ENCODE measurements around the gene RPA3. TPM values are rescaled to one million over a fixed set of nuclear protein-coding genes. Genes with fewer than 3 reads are reported as not detected.

Gene RPA3
- total RNA-seq, 1 donor from 2014 or later, result 39.6 TPM

DNA sequence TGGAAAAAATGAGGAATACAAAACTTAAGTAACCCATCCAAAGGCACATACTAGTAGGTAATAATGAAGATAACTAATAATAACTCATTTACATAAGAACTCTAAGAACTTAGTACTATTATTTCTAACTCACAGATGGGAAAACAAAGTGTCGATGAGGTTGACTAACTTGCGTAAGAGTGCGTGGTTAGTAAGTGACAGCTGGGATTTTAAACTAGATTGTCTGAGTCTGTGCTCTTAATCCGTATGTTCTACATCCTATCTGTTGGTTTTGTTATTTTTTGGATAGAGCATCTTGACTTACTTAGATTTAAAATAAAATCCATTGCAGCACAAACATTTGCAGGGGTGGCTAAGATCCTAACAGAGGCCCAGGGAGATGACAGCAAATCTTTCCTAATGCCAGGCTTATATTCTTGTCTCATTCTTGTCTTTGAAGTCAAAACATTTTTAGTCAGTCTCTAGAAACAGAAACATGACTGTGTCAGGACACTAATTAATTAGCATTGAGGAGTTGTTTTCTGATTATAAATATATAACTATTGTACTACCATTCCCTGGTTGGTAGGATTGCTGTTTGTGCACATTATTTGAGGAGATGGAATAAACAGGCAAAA, 11.7 kb downstream of the RPA3 start:
- Mint-ChIP-seq H3K4me1 (ENCODE audit: low read depth) (peaks cover 38% of the 10 kb centered on the region), H3K36me3 (ENCODE audit: insufficient read depth) (peaks cover 1% of the 10 kb centered on the region), H3K4me3 (ENCODE audit: low read depth) (no peak overlapping the region), H3K27me3 (no peaks in the 10 kb centered on the region), H3K27ac (no peak overlapping the region), H3K9me3 (ENCODE audit: low read depth) (peaks cover 4% of the 10 kb centered on the region)
- no peak for DNase-seq (ENCODE audit: low spot score, unreplicated experiment)
- TF ChIP-seq, protein P1, sequence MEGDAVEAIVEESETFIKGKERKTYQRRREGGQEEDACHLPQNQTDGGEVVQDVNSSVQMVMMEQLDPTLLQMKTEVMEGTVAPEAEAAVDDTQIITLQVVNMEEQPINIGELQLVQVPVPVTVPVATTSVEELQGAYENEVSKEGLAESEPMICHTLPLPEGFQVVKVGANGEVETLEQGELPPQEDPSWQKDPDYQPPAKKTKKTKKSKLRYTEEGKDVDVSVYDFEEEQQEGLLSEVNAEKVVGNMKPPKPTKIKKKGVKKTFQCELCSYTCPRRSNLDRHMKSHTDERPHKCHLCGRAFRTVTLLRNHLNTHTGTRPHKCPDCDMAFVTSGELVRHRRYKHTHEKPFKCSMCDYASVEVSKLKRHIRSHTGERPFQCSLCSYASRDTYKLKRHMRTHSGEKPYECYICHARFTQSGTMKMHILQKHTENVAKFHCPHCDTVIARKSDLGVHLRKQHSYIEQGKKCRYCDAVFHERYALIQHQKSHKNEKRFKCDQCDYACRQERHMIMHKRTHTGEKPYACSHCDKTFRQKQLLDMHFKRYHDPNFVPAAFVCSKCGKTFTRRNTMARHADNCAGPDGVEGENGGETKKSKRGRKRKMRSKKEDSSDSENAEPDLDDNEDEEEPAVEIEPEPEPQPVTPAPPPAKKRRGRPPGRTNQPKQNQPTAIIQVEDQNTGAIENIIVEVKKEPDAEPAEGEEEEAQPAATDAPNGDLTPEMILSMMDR (IDR thresholded peaks at IDR 0.05; ENCODE audit: unreplicated experiment), result no peak

DNA sequence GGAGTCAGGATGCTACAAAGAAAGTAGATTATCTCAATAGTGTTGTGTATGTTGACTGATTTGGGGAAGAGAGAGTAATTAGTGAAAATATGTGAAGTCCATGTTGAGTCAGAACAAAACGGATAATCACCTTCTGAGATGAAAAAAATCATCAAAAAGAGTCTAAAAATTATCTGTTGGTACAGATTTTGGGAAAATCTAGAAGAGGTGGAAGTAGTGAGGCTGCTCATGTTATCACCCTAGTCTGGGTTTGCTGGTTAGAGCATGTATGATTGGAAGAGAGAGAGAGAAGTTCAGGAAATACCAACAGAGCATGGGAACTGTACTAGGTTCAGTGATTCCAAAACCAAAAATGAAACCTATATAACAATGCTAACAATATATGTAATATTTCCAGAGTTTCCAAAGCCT, 12.3 kb downstream of the RPA3 start:
- H3K36me3 Mint-ChIP-seq (ENCODE audit: insufficient read depth), result peaks cover 1% of the 10 kb centered on the region
- H3K4me1 Mint-ChIP-seq (ENCODE audit: low read depth), result peaks cover 41% of the 10 kb centered on the region
- H3K27ac Mint-ChIP-seq, result peak overlapping the region; percentile 0

DNA sequence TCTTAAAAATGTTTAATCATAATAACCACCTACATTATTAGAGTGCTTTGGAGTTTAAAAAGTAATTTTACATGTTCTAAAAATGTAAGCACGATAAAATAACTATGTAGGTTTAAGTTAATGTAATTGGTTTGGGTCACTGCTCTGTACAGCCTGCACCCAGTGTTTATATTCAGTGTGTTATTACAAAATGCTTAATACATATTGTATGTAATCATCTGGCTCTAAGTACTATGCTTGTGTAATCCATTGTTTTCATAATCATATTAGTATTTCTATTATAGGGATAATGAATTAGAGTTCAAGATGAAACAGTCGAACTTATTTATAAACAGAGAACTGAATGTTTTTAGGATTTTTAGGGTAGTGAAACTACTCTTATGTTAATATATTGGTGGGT, 13.1 kb downstream of the RPA3 start:
- TF ChIP-seq, protein P1 (IDR thresholded peaks at IDR 0.05; ENCODE audit: unreplicated experiment), result no peak
- peaks cover 41% of the 10 kb centered on the region for H3K4me1 Mint-ChIP-seq (ENCODE audit: low read depth)

More for the DNA sequence above, 12.3 kb downstream of the RPA3 start:
- no peak for DNase-seq (ENCODE audit: low spot score, unreplicated experiment)
- H3K27me3 Mint-ChIP-seq, result no peaks in the 10 kb centered on the region
- peaks cover 4% of the 10 kb centered on the region for H3K9me3 Mint-ChIP-seq (ENCODE audit: low read depth)
- TF ChIP-seq, protein P1 (IDR thresholded peaks at IDR 0.05; ENCODE audit: unreplicated experiment), result no peak
- no peak overlapping the region for H3K4me3 Mint-ChIP-seq (ENCODE audit: low read depth)

DNA sequence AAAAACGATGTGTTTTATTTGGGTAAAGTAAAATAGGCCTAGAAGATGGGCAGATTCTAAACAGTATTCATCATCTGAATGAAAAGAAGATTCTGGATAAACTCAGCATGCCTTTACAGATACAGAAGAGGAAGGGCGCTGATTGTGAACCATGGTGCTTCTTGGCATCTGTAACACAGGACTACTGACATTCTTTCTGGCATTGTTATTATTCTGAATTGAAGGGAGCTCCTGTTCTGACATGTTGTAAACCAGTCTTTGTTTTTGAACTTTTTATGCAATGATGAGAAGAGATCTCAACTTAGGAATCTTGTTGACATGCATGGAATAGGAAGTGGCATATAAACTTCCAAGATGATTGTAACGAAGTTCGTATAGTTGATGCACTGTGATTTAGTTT, 13.5 kb downstream of the RPA3 start:
- Mint-ChIP-seq H3K9me3 (ENCODE audit: low read depth) (peaks cover 4% of the 10 kb centered on the region), H3K27me3 (no peaks in the 10 kb centered on the region), H3K4me1 (ENCODE audit: low read depth) (peaks cover 37% of the 10 kb centered on the region), H3K36me3 (ENCODE audit: insufficient read depth) (peaks cover 1% of the 10 kb centered on the region), H3K27ac (no peak overlapping the region), H3K4me3 (ENCODE audit: low read depth) (no peak overlapping the region)
- TF ChIP-seq, protein P1 (IDR thresholded peaks at IDR 0.05; ENCODE audit: unreplicated experiment), result no peak
- DNase-seq (ENCODE audit: low spot score, unreplicated experiment), result no peak

More for the DNA sequence above, 13.1 kb downstream of the RPA3 start:
- Mint-ChIP-seq H3K4me3 (ENCODE audit: low read depth) (no peak overlapping the region), H3K27me3 (no peaks in the 10 kb centered on the region), H3K36me3 (ENCODE audit: insufficient read depth) (peaks cover 1% of the 10 kb centered on the region), H3K9me3 (ENCODE audit: low read depth) (peaks cover 4% of the 10 kb centered on the region), H3K27ac (no peak overlapping the region)
- no peak for DNase-seq (ENCODE audit: low spot score, unreplicated experiment)

DNA sequence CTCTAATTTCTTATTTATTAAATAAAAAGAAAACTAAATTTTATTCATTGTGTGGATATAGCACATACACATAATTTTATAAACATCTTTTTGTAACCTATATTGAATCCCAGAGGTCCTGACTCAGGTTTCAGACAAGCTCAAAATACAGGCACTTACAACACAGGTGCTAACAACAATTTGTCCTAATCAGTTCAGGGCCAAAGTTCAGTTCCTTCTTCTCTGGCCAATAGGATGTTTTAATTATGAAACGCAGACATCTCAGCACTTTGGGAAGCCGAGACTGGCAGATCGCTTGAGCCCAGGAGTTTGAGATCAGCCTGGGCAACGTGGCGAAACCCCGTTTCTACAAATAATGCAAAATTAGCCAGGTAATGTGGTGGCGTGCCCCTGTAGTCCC, 15.0 kb downstream of the RPA3 start:
- no peaks in the 10 kb centered on the region for H3K27me3 Mint-ChIP-seq
- peaks cover 1% of the 10 kb centered on the region for H3K36me3 Mint-ChIP-seq (ENCODE audit: insufficient read depth)
- DNase-seq (ENCODE audit: low spot score, unreplicated experiment), result no peak
- no peak overlapping the region for H3K27ac Mint-ChIP-seq
- TF ChIP-seq, protein P1 (IDR thresholded peaks at IDR 0.05; ENCODE audit: unreplicated experiment), result no peak
- peaks cover 4% of the 10 kb centered on the region for H3K9me3 Mint-ChIP-seq (ENCODE audit: low read depth)
- peaks cover 28% of the 10 kb centered on the region for H3K4me1 Mint-ChIP-seq (ENCODE audit: low read depth)
- no peak overlapping the region for H3K4me3 Mint-ChIP-seq (ENCODE audit: low read depth)
